GM21529 (cell line): ENCODE data around the gene LRRC23.

Experiments
- ATAC-seq: cut with Tn5 transposase; IDR thresholded peaks from one replicate; pipeline ENCODE4 v1.9.1; 2021; ENCODE audit not compliant: unreplicated experiment

LRRC23 gene

GRCh38 chr12:6955108-6956020 is 50.7 kb downstream of the LRRC23 start:
- no peak for ATAC-seq

- ATAC-seq: no peak
Observed at GRCh38 chr12:6956021-6956727, 51.6 kb downstream of the LRRC23 start.

GRCh38 chr12:6957151-6957701 is 52.6 kb downstream of the LRRC23 start:
- ATAC-seq: no peak

DNA sequence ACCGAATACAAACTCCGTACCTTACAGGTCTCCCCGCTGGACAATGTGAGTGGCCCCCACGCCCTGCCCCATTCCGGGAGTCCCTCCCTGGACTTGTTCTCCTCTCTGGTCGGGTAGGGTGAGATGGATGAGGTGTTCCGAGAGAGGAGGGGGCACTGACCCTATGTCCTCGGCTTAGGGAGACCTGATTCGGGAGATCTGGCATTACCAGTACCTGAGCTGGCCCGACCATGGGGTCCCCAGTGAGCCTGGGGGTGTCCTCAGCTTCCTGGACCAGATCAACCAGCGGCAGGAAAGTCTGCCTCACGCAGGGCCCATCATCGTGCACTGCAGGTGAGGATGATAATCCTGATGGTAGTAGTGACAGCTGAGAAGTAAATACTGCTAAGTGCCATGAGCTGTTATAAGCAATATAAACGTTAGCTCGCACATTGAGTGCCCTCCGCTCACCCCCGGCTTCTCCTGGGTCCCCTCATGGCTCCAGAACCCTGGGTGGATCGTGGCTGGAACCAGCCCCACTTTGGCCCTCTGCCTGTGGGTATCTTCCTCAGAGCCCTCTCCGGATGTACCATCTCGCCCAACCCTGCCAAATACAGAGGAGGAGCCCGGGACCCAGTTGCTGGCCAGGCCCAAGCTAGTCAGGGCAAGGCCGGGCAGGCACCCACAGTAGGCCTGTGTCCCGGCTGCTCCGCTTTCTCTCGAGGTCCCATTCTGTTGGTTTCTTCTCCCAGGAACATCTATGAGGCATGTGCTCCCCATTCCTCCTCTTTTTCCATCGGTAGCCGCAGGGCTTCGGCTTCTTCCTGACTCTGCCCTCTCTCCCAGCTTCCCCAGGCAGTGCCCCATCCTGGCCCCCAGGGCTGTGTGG is 53.4 kb downstream of the LRRC23 start:
- no peak for ATAC-seq

GRCh38 chr12:6958609-6959057 is 54.0 kb downstream of the LRRC23 start:
- ATAC-seq: no peak

DNA sequence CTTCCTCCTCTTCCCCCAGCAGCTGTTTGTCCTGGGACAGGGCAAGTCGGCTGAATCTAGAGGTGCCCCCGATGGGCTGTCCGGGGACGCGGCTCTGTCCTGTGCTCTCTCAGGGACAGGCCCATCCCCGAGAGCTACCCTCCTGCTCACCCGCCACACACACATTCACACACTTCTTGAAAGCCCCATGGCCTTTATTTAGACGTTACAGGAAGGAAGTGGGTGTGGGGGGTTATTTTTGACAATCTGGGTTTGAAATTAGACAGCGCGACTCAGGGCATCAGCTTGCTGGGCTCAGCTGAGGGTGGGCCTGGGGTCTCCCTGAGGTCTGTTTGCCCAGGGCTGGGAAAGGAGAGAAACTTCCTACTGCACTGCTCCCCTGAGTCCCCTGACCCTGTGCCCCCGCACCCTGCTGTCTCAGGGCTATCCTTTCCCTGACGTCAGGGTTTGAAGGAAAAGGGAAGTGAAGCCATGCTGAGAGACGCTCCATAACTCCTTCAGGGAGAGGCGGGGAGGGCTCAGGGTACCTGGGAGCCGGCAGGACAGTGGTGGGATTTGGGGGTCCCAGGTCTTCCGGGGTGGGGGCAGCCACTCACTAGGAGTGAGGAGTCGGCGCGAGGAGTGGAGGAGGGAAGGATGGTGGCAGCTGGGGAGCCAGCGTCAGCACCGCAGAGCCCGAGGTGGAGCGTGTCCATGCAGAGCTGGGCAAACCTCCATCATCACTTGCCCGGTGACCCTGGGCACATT is 54.6 kb downstream of the LRRC23 start:
- peak; percentile 46 for ATAC-seq

DNA sequence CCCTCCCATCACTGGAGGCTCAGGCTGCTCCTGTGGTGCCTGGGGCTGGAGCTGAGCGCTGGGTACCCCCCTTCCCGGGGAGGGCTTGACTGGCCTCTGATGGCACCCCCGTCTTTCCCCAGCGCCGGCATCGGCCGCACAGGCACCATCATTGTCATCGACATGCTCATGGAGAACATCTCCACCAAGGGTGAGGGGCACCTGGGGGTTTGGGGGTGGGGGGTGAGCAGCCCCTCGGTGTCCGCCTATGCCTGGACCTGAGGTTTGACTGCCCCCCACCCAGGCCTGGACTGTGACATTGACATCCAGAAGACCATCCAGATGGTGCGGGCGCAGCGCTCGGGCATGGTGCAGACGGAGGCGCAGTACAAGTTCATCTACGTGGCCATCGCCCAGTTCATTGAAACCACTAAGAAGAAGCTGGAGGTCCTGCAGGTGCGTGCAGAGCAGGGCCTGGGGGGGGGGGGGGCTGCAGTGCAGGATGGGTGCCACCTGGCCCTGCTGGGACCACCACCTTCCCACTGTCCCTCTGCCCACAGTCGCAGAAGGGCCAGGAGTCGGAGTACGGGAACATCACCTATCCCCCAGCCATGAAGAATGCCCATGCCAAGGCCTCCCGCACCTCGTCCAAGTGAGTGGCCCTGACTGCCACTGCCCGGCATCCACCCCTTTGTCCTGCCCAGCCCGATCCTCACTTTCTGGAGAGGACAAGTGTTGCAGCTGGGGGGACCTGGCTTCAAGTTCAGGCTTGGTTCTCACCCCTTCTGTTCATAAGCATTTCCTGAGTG is 55.4 kb downstream of the LRRC23 start:
- ATAC-seq: no peak

- peak; percentile 26 for ATAC-seq
Observed at GRCh38 chr12:6960593-6961277, 56.1 kb downstream of the LRRC23 start.

GRCh38 chr12:6961278-6961694 is 56.7 kb downstream of the LRRC23 start:
- ATAC-seq: peak; percentile 4

GRCh38 chr12:6961695-6962284 is 57.2 kb downstream of the LRRC23 start:
- ATAC-seq: peak; percentile 18

DNA sequence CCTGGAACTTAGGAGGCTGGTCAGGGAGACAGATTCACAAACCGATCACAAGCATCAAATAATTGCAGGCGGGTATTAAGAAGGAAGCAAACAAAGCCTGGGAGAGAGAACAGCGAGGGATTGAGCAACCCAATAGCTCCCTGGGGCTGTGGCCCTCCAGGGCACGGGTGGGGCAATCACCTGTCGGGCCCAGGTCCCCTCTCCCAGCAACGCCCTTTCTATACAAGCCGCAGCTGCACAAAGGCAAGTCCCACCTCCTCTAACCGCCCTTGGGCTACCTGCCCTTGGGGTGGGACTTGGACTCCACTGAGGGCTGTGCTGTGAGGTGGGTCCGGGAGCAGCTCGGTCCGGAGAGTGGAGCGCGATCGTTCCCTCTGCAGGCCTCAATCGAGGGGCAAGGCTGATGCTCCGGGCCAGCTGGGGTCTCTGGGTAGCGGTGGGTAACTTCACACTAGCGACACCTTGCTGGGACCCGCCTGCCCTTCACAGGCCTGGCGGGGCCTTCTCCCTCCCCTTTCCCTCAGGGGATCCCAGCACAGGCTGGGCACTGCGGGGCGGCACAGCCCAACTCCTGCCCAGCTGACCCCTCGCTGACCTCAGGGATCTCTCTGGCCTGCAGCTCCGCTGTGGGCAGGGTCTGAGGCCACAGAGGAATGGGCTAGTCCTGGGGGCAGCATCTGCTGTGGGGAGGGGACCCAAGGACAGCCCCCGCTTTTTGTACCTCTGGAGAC is 57.8 kb downstream of the LRRC23 start:
- ATAC-seq: no peak

DNA sequence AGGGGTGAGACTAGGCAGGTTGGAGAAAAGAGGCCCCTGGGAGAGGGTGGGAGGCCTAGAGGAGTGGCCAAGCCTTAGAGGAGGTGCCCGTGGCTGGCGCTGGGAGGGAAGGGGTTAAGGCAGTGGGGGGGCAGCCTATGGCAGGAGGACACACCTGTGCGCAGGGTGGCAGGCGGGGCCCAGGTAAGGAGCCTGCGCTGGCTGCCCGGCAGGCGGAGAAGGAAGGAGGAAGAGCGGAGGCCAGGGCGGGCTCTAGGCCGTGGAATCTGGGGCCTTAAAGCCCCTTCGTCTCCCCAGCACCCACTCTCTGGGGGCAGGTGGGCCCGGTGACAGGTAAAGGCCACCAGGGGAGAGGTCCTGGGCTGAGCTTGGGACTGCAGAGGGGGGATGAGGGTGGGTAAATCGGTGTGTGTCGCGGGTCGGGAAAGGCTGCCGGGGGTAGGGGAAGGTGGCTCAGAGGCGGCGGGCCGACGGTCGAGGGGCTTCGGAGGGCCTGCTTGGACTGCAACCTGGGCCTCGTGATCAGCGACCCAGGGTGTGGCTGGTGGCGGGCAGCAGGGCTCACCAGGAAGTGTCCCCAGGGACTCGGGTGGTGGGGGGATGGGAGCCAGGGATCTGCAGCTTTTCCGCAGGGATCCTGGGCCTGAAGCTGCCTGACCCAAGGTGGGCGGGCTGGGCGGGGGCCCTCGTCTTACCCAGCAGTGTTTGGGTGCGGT is 58.6 kb downstream of the LRRC23 start:
- ATAC-seq: no peak
